IPS-11a (cell line): ENCODE measurements around the gene AP5B1.

Source experiments
- H3K4me3 ChIP-seq: one replicate; pipeline ENCODE4 v1.5.1; 2013; ENCODE audit warnings: low read depth, low read length, control low read depth

AP5B1 gene

GRCh38 chr11:65802841-65803240 is 22.1 kb upstream of the AP5B1 start:
- no peak overlapping the region for H3K4me3 ChIP-seq

GRCh38 chr11:65801153-65801987 is 20.6 kb upstream of the AP5B1 start:
- H3K4me3 ChIP-seq: no peak overlapping the region

- no peak overlapping the region for H3K4me3 ChIP-seq
Observed at GRCh38 chr11:65798882-65799281, 18.1 kb upstream of the AP5B1 start.

GRCh38 chr11:65797711-65798110 is 16.9 kb upstream of the AP5B1 start:
- no peak overlapping the region for H3K4me3 ChIP-seq

GRCh38 chr11:65796726-65797601 is 16.2 kb upstream of the AP5B1 start:
- H3K4me3 ChIP-seq: no peak overlapping the region

- H3K4me3 ChIP-seq: no peak overlapping the region
Observed at GRCh38 chr11:65794570-65795510, 14.1 kb upstream of the AP5B1 start.

GRCh38 chr11:65793625-65794400 is 13.0 kb upstream of the AP5B1 start:
- no peak overlapping the region for H3K4me3 ChIP-seq

- no peak overlapping the region for H3K4me3 ChIP-seq
Observed at GRCh38 chr11:65793144-65793581, 12.4 kb upstream of the AP5B1 start.

GRCh38 chr11:65792456-65792855 is 11.7 kb upstream of the AP5B1 start:
- no peak overlapping the region for H3K4me3 ChIP-seq

GRCh38 chr11:65791719-65792213 is 11.0 kb upstream of the AP5B1 start:
- no peak overlapping the region for H3K4me3 ChIP-seq

- no peak overlapping the region for H3K4me3 ChIP-seq
Observed at GRCh38 chr11:65790902-65791650, 10.3 kb upstream of the AP5B1 start.

- no peak overlapping the region for H3K4me3 ChIP-seq
Observed at GRCh38 chr11:65790104-65790901, 9.5 kb upstream of the AP5B1 start.

- H3K4me3 ChIP-seq: no peak overlapping the region
Observed at GRCh38 chr11:65789230-65790103, 8.7 kb upstream of the AP5B1 start.

GRCh38 chr11:65788821-65789220 is 8.0 kb upstream of the AP5B1 start:
- no peak overlapping the region for H3K4me3 ChIP-seq

GRCh38 chr11:65787649-65788622 is 7.2 kb upstream of the AP5B1 start:
- peak overlapping the region; percentile 53 for H3K4me3 ChIP-seq
